ENCODE data around the gene PRG2.

GRCh38 chr11:57349491-57350274, 40.8 kb downstream of the PRG2 start:
- TF ChIP-seq TEAD1 (CRISPR knock-in tag; IDR thresholded peaks at IDR 0.05) = no peak
- peak; percentile 29; the same call in 1 of the 2 replicates for TF ChIP-seq MAX (CRISPR knock-in tag; IDR thresholded peaks at IDR 0.05)
- TF ChIP-seq CTCF (IDR thresholded peaks at IDR 0.05) = peak; percentile 98
- no peak for TF ChIP-seq USF2 (CRISPR knock-in tag; IDR thresholded peaks at IDR 0.05)
- no peak for TF ChIP-seq ATF2 (CRISPR knock-in tag; IDR thresholded peaks at IDR 0.05; ENCODE audit: borderline replicate concordance, low read depth)
- TF ChIP-seq, protein P1, sequence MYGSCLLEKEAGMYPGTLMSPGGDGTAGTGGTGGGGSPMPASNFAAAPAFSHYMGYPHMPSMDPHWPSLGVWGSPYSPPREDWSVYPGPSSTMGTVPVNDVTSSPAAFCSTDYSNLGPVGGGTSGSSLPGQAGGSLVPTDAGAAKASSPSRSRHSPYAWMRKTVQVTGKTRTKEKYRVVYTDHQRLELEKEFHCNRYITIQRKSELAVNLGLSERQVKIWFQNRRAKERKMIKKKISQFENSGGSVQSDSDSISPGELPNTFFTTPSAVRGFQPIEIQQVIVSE (CRISPR knock-in tag; IDR thresholded peaks at IDR 0.05; ENCODE audit: borderline replicate concordance) = no peak
- no peak for TF ChIP-seq RELA (CRISPR knock-in tag; IDR thresholded peaks at IDR 0.05; ENCODE audit: borderline replicate concordance)
- TF ChIP-seq NR2C2 (CRISPR knock-in tag; IDR thresholded peaks at IDR 0.05) = no peak
- no peak for TF ChIP-seq ZNF423 (CRISPR knock-in tag; IDR thresholded peaks at IDR 0.05)
- TF ChIP-seq ZNF138 (CRISPR knock-in tag; conservative IDR thresholded peaks at IDR 0.05) = no peak
- TF ChIP-seq ZNF396 (CRISPR knock-in tag; IDR thresholded peaks at IDR 0.05; ENCODE audit: borderline replicate concordance) = no peak
- no peak for TF ChIP-seq ZNF121 (CRISPR knock-in tag; IDR thresholded peaks at IDR 0.05)
- no peak for TF ChIP-seq ETV6 (CRISPR knock-in tag; IDR thresholded peaks at IDR 0.05)

Measured in WTC11 (cell line).